GM18526 (cell line): ENCODE data around the gene FCHSD2.

Experiments
- POLR2A ChIP-seq: IDR thresholded peaks from 3 replicates; pipeline ENCODE4 v1.6.1; 2011; ENCODE audit not compliant: insufficient read length; ENCODE audit errors: extremely low read depth

FCHSD2 gene

DNA sequence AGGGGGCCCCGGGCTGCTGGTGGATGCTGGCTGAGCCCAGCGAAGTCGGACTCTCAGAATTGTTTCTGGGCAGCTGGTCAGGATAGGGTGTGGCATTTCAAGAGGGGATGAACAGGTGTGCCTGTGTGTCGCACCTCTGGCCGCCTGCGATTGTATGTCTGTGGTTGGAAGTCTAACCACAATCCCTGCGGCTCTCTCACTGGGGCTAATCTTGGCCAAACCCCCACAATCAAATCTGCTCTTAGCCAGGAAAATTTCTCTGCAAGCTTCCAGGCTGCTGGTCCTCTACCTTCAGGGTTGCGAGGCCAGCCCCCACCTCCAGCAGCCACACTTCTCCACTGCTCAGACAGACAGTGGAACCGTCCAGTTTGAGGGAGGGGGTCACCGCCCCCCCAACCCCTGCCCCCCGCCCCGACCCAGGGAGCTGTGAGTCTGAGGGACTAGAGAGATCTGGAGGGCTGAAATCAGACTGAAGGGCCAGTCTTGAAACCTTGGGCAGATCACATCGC, 327.0 kb downstream of the FCHSD2 start:
- TF ChIP-seq POLR2A = peak; percentile 11

- TF ChIP-seq POLR2A = peak; percentile 45
Measured at GRCh38 chr11:72814286-72815109, 327.6 kb downstream of the FCHSD2 start, which contains the start of gene ATG16L2. TSS of gene ATG16L2 (plus strand) at chr11:72814411. CDS start at chr11:72814446, 35 bp downstream.

DNA sequence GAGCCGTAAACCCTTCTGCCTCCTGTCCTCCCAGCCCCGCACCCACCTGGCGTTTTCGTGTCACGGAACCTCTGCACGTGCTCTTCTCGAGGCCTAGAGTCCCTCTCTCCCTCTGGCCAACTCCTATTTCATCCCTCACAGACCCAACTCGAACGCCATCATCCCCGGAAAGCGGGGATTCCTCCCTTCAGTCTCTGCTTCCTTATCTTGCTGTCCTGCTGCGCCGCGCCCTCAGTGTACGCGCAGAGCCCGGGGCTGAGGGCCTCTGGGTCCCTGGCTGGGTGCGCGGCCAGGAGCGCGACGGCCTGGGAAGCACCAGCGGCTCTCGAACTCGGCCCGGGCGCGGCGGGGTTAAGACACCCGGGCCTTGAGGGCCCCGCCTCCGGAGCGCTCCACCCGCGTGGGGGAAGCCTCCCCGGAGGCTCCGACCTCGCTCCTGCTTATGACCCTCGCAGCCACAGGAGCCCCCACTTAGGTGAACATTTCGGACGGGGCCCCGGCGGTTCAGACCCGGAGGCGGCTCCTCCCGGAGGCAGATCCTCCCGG, 328.3 kb downstream of the FCHSD2 start:
- peak; percentile 98 for TF ChIP-seq POLR2A

DNA sequence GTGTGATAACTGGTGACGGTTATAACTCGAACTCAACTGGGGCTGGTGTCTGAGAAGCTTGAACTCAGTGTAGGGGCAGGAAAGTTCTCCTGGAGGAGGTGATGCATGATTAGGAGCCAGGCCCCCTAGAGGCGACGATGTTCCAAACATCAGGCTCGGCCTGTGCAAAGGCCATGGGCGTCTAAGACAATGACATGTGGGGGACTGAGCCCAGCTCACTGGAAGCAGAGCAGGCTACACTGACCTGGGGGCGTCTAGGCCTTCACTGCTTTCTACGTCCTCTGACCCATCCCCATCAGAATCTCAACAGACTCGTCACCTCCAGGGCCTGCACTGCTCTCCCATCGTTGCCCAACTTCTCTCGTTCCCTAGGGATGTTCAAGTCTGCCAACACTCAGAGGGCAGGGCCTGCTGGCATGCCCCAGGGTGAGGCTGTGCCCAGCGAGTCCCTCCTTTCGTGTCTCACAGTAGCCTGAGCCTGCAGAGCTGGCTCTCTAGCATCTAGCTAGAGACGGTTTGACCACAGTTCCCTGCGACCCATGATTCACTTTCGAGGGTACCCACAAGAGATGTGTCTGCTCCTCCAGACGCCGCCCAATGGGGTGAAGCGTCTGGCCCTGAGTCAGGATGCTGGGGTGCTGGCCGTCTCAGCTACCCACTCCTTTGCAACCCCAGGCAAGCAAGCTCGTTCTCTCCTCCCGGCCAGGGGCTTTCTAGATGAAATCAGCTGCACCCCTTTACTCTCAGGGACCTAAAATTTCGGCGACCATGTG, 329.0 kb downstream of the FCHSD2 start:
- TF ChIP-seq POLR2A = peak; percentile 40

- no peak for TF ChIP-seq POLR2A
Measured at GRCh38 chr11:72812604-72812966, 329.5 kb downstream of the FCHSD2 start.

DNA sequence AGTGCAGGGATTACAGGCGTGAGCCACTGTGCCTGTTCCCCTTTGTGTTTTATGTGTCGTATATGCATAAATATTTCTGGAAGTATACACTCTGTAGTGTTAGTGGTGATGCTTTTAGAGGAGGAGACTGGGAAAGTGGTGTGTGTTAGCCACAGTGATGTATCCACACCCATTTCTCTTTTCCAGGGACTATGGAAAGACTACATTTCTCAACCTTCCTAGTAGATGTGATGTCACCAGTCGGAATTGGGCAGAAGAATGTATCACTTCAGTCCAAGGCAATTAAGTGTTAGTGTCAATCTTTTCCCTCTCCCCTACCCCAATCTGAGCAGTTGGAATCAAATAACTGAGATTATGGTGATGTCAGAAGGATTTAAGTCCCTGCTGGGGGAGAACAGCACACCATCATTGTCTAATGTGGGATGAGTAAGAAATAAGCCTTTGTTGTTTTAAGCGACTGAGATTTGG, 333.8 kb downstream of the FCHSD2 start:
- TF ChIP-seq POLR2A = no peak

DNA sequence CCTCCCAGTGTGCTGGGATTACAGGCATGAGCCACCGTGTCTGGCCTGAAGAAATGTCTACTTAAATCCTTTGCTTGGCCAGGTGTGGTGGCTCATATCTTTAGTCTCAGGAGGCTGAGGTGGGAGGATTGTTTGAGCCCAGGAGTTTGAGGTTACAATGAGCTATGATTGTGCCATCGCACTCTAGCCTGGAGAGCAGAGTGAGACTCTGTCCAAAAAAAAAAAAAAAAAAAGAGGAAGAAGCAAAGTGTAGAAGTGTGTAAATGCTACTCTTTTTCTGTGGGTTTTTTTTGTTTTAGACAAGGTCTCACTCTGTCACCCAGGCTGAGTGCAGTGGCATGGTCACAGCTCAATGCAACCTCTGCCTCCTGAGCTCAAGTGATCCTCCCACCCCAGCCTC, 334.3 kb downstream of the FCHSD2 start:
- TF ChIP-seq POLR2A = no peak

GRCh38 chr11:72807021-72807693, 335.0 kb downstream of the FCHSD2 start:
- no peak for TF ChIP-seq POLR2A

DNA sequence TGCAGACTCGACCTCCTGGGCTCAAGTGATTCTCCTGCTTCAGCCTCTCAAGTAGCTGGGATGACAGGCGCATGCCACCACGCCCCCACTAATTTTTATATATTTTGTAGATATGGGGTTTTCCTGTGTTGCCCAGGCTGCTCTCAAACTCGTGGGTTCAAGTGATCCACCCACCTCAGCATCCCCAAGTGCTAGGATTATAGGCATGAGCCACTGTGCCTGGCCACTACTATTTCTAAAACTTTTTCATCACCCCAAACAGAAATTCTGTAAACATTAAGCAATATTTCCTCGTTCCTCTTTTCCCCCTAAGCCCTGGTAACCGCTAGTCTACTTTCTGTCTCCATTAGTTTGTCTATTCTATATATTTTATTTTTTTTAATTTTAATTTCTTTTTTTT, 336.9 kb downstream of the FCHSD2 start:
- TF ChIP-seq POLR2A = no peak

GRCh38 chr11:72802822-72803221, 339.3 kb downstream of the FCHSD2 start:
- TF ChIP-seq POLR2A = no peak

DNA sequence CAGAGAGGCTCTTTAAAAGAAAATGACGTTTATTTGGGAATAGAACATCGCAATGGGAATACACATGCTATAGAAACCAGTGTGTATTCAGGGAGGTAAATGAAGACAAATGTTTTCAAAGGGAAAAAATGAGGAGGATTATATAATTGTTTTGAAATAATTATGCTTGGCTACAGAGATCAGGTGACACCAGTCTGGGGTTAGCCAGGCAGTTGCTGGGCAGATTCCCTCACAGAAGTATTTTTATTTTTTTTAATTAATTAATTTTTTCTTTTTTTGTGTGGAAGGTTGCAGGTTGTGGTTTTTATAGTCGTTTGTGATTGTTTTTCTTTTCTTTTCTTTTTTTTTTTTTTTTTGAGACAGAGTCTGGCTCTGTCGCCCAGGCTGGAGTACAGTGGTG, 342.7 kb downstream of the FCHSD2 start:
- no peak for TF ChIP-seq POLR2A

GRCh38 chr11:72798361-72798760, 343.8 kb downstream of the FCHSD2 start:
- no peak for TF ChIP-seq POLR2A

DNA sequence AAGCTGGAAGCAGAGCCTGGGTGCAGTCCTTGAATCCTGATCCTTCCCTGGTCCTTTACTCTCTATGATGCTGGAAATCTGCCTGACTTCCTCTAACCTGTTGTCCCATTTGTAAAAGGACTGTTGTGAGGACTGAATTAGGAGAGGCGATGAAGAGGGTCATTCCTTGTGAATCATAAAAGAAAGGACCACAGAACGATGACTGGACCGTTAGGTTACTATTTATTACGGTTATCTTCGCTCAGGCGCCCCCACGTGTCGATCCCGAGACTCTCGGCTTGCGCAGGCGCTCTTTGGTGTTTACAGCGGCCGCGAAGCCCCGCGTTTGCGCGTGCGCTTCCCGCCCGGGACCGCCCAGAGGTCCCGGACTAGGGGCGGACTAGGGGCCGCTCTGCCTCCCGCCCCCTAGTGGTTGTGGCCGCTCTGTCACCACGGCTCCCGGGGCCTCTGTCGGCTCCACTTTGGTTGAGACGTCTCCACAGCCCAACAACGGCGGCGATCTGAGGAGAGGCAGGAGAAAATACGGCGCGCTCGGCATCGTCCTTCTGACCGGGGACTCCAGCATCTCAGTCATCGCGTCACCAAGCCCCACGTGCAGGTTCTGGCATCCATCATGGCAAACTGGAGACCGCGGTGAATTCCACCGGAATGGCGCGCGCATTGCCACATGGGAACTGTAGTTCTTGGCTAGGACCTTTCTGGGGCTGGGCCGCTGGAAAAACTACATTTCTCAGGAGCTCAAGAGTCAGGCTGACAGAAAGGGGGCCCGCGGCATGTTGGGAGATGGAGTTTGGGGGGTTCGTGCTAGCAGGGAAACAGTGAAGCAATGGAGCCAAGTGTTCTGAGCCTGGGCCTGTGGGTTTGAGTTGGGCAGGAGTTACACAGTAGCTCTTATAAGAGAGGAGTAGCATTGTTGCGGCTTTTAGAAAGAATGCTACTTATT, 348.4 kb downstream of the FCHSD2 start, which contains the start of gene STARD10:
STARD10 (minus strand) TSS at position 623 of the 943 bp plus-strand sequence. CDS start 12,866 bp downstream, outside the sequence.
- peak; percentile 29 for TF ChIP-seq POLR2A

DNA sequence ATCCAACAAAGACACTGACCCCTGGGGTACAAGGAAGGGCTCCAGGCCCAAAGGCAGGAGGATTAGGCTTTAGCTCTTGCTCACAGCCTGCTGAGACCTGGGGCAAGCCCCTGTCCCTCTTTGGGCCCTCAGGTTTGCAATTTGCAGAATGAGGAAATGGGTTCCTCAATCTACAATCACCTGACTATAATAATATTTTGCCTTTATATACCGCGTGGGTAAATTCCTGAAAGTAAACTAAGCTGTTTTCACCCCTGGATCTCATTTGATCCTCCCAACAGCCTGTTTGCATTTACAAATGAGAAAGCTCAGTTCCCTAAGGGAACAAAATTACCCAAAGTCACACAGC, 349.1 kb downstream of the FCHSD2 start:
- TF ChIP-seq POLR2A = no peak
